ENCODE results near the gene CYTH2.
"Not testable (repeated sequence)": the region's sequence is repeated elsewhere in the genome, so short reads cannot be mapped to it uniquely, and the experiment has no call there.

The CYTH2 gene

GRCh38 chr19:48477067-48477685 is 8.0 kb downstream of the CYTH2 start:
- no peak for DNase-seq (ENCODE audit: low read depth in 2 of 2)

DNA sequence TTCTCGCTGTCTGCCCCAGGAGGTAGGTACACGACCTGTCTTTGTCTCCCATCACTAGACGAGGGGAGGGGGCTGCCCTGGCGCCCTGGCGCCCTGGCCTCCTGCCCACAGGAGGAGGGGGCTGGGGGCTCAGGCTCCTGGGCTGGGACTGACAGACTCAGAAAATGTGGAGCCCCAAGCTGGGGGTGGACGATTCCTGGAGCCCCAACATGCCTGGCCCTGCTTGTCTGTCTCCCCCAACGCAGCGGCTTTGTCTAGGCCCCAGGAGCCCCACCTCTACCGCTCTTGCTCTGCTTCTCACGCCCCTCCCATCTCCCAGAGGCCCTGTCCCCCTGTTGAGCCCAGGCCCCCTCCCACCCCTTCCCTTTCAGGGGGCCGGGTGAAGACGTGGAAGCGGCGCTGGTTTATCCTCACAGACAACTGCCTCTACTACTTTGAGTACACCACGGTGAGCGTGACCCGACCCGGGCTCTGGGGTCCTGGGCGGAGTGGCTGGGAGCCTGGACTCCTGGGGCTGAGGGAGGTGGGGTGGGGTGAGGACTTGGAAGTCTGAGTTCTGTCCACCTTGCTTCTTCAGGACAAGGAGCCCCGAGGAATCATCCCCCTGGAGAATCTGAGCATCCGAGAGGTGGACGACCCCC is 8.6 kb downstream of the CYTH2 start:
- no peak for DNase-seq (ENCODE audit: low read depth in 2 of 2)

GRCh38 chr19:48478339-48479256 is 9.4 kb downstream of the CYTH2 start:
- DNase-seq (ENCODE audit: low read depth in 2 of 2) = no peak

DNA sequence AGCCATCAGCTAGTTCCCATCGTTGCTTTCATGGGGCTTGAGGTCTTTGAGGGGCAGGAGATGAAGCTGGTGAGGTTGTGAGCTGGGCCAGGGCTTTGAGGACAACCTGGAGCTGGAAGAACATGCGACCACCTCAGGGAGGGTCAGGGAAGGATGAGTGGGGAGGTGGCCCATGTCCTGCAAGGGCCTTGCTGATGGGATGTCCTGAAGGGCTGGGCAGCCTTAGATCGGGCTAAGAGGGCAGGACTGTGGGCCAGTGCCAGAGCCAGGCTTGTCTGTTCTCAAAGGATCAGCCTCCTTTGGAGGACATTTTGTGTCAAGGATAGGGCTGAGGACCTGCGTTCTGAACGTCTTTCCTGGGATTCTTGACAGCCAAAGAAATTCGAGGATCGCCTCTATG is 10.5 kb downstream of the CYTH2 start:
- DNase-seq (ENCODE audit: low read depth in 2 of 2) = no peak

GRCh38 chr19:48480183-48480557 is 11.0 kb downstream of the CYTH2 start:
- DNase-seq (ENCODE audit: low read depth in 2 of 2) = no peak

- peak in 1 of 2 donors; percentile 29 for DNase-seq (ENCODE audit: low read depth in 2 of 2)
Measured at GRCh38 chr19:48480558-48481500, 11.7 kb downstream of the CYTH2 start.

- no peak for DNase-seq (ENCODE audit: low read depth in 2 of 2)
Measured at GRCh38 chr19:48481846-48482639, 12.9 kb downstream of the CYTH2 start.

DNA sequence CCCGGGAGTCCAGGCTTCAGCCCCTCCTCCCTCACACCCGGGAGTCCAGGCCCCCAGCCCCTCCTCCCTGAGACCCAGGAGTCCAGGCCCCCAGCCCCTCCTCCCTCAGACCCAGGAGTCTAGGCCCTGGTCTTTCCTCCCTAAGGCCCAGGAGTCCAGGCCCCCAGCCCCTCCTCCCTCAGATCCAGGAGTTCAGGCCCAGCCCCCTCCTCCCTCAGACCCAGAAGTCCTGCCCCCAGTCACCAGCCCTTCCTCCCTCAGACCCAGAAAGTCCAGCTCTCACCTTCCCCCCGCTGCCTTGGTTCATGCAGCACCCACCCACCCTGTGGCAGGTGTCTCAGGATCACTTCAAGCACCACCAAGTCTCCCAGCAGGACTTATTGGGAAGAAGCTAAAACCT is 14.1 kb downstream of the CYTH2 start:
- DNase-seq (ENCODE audit: low read depth in 2 of 2) = no peak

DNA sequence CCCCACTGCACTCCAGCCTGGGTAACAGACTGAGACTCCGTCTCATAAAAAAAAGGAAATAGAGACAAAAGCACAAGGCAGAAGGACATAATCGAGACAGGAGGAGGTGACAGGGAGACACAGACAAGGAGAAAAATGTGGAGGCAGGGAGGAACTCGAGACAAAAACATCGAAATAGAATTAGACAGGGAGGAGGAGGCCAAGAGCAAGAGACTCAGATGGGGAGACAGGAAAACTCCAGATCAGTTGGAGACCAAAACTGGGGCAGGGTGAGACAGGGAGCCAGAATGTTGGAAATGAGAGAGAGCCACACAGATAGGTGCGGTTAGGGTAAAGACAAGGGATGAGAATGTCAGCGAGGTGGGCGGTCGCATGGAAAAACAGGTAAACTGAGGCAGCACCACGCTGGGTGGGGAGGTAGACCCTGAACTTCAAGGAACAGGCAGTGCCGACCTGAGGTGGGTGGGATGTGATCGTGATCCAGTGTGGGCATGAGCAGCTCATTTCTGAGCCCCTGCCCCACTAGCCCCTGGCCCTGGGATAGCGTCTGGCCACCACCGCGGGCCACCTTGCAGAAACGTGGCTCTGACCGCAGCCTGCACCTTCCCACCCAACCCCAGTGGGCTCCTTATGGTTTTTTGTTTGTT is 15.2 kb downstream of the CYTH2 start:
- DNase-seq (ENCODE audit: low read depth in 2 of 2) = no peak

DNA sequence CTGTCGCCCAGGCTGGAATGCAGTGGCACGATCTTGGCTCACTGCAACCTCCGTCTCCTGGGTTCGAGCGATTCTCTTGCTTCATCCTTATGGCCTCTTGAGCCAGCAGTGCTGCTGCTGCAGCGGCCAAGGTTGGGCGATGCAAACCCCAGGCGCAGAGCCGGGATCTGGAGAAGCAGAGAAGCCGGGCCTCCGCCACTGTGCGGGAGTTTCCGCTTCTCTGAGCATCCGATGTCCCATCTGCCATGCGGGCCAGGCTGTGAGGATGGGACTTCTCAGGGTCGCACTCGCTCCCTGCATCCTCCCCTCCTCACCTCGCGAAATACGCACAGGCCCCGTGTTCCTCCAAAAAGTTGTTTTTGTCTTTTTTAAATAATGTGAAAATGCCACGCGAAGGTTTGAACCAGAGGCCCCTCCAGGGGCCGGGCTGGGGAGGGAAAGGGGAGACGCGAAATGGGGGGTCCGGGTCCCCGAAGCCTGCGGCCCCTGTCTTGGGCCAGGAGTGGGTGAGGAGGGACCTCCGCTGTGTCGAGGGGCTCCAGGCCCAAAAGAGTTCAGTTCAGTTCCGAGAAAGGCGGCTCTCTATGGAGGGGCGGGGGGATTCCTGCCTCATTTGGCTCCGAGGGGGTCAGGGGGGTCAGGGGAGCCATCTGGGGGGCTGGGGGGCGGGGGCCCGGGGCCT is 15.9 kb downstream of the CYTH2 start:
- no peak for DNase-seq (ENCODE audit: low read depth in 2 of 2)

DNA sequence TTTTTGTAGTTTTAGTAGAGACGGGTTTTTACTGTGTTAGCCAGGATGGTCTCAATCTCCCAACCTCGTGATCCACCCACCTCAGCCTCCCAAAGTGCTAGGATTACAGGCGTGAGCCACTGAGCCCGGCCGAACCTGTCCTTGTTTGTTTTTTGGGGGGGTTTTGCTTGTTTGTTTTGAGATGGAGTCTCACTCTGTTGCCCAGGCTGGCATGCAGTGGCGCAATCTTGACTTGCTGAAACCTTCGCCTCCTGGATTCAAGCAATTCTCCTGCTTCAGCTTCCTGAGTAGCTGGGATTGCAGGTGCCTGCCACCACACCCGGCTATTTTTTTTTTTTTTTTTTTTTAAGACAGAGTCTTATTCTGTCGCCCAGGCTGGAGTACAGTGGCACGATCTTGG is 17.5 kb downstream of the CYTH2 start:
- not testable (repeated sequence) for DNase-seq (ENCODE audit: low read depth in 2 of 2)

GRCh38 chr19:48487544-48487943 is 18.4 kb downstream of the CYTH2 start:
- no peak for DNase-seq (ENCODE audit: low read depth in 2 of 2)

- no peak for DNase-seq (ENCODE audit: low read depth in 2 of 2)
Measured at GRCh38 chr19:48487948-48488347, 18.8 kb downstream of the CYTH2 start.

GRCh38 chr19:48488478-48488877 is 19.3 kb downstream of the CYTH2 start:
- not testable (repeated sequence) for DNase-seq (ENCODE audit: low read depth in 2 of 2)

- DNase-seq (ENCODE audit: low read depth in 2 of 2) = peak; percentile 55 to 76
Measured at GRCh38 chr19:48489608-48490216, 20.5 kb downstream of the CYTH2 start.

GRCh38 chr19:48490981-48491792 is 22.0 kb downstream of the CYTH2 start:
- DNase-seq (ENCODE audit: low read depth in 2 of 2) = no peak

- no peak for DNase-seq (ENCODE audit: low read depth in 2 of 2)
Measured at GRCh38 chr19:48491793-48492123, 22.6 kb downstream of the CYTH2 start.

- DNase-seq (ENCODE audit: low read depth in 2 of 2) = peak; percentile 85 to 88
Measured at GRCh38 chr19:48492925-48493717, 24.0 kb downstream of the CYTH2 start.

Measured in stimulated activated CD4-positive, alpha-beta T cell treated with anti-CD3 and anti-CD28 coated beads, Interleukin-15, amount 100 ng/mL, for 48 hours (primary cell).